HG02970 (cell line): ENCODE results near the gene RAF1.
"Not testable (repeated sequence)": the region's sequence is repeated elsewhere in the genome, so short reads cannot be mapped to it uniquely, and the experiment has no call there.

ENCODE experiments used
- ATAC-seq: cut with Tn5 transposase; IDR thresholded peaks from one replicate; pipeline ENCODE4 v1.9.1; 2021; ENCODE audit warnings: mild to moderate bottlenecking, moderate library complexity, moderate number of reproducible peaks; ENCODE audit not compliant: unreplicated experiment, low FRiP score

The RAF1 gene

DNA sequence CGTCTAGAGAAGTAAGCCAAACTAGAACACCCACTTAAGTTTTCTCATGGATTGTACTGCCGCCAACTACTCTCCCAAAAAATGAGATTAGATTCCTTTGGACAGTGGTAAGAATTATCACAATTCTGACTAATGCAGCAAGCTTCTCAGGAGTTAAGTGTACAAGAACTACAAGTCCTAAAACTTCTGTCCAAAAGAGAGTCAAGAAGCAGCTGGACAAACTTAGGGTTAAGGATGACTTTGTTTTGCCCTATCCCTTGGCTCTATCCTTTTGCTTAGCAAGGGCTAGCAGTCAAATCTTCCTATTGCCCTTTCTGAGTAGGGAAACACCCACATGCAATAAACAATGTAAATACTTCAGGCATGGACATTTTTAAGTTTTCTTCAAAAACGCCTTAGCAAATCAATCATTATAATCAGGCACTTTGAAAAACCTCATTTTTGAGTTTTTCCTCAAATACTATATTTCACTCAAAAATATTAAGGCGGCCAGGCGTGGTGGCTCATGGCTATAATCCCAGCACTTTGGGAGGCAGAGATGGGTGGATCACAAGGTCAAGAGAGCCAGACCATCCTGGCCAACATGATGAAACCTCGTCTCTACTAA lies 19.5 kb downstream of the RAF1 start:
- ATAC-seq = no peak

- no peak for ATAC-seq
Measured at GRCh38 chr3:12643724-12644123, 20.2 kb downstream of the RAF1 start.

DNA sequence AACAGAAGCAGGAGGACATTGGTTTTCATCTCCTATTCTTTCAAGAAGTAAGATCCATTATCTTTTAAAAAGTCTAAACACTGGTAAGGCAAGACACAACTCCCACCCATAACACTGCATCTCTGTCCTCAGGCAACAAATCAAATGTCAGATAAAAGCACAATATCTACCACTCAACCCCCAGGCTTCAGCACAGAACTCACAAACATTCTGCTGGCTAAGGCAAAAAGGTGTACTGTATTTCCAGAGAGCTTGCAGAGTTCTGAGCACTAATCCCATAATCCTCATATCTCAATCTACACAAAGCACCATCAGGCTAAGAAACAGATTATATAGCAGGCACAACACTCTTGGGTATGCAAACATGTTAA lies 20.9 kb downstream of the RAF1 start:
- ATAC-seq = no peak

DNA sequence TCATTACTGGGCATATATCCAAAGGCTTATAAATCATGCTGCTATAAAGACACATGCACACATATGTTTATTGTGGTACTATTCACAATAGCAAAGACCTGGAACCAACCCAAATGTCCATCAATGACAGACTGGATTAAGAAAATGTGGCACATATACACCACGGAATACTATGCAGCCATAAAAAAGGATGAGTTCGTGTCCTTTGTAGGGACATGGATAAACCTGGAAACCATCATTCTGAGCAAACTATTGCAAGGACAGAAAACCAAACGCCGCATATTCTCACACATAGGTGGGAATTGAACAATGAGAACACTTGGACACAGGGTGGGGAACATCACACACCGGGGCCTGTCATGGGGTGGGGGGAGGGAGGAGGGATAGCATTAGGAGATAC lies 23.1 kb downstream of the RAF1 start:
- ATAC-seq = not testable (repeated sequence)

DNA sequence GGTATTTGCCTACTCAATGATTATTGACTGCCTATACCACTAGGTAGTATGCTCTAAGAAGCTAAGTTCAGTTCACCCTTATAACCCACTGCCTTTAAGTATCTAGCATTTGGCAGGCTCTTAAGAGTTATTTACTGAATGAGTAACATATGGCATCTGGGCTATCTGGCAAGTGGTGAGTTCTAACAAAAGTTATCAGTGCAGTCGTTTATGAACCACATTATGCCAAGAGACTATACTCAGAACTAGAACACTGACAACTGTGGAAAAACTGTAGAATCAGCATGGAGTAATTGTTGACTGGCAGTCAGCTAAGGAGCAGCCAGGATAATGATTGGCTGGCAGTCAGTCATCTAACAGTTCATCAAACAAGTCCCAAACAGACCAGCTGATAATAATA lies 25.8 kb downstream of the RAF1 start:
- ATAC-seq = no peak

GRCh38 chr3:12633108-12633507 lies 30.8 kb downstream of the RAF1 start:
- ATAC-seq = no peak

- ATAC-seq = no peak
Measured at GRCh38 chr3:12632523-12632922, 31.4 kb downstream of the RAF1 start.

GRCh38 chr3:12630843-12631242 lies 33.1 kb downstream of the RAF1 start:
- not testable (repeated sequence) for ATAC-seq

- no peak for ATAC-seq
Measured at GRCh38 chr3:12630292-12630691, 33.6 kb downstream of the RAF1 start.

DNA sequence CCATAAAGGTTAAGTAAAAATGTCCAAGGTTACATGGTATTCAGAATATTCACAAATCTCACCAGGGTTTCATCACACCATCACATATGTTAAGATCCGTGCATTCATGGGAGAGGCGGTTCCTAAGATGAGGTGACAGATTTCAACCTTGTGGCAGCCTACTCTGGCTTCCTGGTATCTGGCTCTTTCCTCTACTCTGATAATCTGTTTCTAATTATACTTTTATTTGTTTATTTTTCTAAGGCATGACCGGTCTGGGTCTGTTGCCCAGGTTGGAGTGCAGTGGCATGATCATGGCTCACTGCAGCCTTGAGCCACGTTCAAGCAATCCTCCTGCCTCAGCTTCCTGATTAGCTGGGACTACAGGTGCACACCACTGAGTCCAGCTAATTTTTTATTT lies 34.4 kb downstream of the RAF1 start:
- no peak for ATAC-seq

DNA sequence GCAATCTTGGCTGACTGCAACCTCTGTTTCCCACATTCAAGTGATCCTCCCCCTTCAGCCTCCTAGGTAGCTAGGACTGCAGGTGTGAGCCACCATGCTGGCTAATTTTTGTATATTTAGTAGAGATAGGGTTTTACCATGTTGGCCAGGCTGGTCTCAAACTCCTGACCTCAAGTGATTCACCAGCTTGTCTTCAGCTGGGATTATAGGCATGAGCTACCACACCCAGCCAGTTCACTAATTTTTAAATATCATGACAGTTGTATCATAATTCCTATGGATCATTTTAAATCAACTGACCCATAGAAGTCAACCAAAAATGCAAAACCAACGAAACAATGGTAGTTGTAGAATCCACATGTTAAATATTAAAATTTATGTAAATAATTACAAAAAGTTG lies 35.1 kb downstream of the RAF1 start:
- ATAC-seq = no peak

DNA sequence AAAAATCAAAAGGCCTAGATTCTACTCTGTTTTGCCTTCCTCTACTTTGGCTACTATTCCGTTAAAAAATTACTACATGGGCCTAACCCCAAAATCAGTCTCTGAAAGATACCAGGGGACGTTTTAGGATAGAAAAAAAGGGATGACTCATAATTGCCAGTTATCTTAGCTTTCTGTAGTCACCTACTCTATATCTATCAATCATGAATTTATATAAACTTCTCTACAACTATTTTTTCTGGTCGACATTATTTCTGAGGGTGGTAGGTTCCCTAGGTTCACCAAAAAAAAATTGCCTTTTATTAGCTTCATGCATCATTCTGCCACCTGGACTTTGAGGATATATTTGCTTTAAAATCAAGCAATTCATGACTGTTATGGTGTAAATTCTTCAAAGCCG lies 36.5 kb downstream of the RAF1 start:
- no peak for ATAC-seq

DNA sequence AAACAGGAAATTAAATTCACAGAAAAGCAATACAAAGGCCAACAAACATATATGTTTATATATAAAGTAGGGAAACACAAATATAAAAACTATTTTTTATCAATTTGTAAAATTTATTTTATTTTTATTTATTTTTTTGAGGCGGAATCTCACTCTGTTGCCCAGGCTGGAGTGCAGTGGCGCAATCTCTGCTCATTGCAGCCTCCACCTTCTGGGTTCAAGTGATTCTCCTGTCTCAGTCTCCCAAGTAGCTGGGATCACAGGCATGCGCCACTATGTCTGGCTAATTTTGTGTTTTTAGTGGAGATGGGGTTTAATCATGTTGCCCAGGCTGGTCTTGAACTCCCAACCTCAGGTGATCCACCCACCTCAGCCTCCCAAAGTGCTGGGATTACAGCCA lies 39.0 kb downstream of the RAF1 start:
- ATAC-seq = not testable (repeated sequence)

- no peak for ATAC-seq
Measured at GRCh38 chr3:12624056-12624455, 39.9 kb downstream of the RAF1 start.

DNA sequence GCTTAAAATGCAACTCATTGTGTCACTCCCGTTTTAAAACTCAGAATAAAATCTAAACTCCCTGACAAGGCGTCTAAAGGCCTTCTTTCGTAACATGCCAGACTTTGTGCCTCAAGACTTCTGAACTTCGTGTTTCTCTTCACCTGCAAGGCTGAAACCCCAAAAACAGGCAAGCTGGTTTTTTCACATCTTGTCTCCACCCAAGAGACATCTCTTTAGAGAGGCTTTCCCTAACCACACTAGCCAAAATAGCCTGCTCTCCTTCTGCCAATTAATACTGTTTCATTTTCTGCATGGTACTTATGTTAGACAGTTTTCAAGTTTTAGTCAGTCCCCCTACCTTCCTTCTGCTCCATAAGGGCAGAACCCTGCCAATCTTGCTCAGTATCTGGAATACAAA lies 41.6 kb downstream of the RAF1 start:
- no peak for ATAC-seq

DNA sequence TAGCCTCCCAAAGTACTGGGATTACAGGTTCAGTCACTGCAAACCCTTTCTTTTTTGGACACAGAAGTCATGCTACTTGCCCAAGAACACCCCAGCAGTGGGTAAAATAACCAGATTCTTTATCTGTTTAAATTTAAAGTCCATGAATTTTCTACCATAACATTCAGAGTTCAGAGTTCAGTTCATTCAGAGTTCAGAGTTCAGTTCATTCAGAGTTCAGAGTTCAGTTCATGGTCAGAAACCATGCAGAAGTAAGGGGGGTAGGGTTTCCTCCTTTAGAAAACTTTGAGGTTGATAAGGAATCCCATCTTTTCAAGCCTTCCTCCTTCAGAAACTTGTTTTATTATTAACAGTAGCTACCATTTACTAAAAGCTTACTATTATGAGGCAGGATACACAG lies 43.2 kb downstream of the RAF1 start:
- no peak for ATAC-seq

GRCh38 chr3:12620305-12620704 lies 43.6 kb downstream of the RAF1 start:
- no peak for ATAC-seq

DNA sequence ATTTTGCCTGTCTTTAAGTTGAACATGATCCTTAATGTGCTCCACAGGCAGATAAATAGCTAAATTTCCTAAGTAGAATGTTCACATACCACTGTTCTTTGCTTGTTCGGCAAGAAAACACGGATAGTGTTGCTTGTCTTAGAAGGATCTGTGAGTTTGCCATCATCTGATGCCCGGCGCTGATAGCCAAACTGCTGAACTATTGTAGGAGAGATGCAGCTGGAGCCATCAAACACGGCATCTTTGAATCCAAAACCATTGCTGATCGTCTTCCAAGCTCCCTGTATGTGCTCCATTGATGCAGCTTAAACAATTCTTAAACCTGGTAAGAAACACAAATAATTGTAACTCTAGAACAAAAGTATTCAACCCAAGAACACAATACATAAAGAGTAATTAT lies 45.5 kb downstream of the RAF1 start:
- ATAC-seq = no peak

DNA sequence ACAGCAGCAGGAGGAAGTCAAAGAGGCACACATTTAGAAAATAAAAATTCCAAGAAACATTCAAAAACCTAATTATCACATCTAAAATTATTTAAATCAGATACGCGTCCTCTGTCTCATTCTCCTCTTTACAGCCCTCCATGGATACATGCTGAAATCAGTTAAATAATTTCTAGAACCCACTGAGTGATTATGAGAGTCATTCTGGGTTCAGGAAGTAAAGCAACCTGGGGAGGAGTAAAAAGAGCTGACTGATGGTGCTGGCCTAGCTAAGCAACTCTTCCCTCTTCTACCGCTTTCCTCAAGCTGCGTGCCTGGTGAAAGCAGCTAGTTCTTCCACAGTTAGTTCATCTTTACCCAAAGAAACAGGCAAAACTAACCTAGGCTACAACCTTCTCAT lies 48.7 kb downstream of the RAF1 start:
- ATAC-seq = no peak

GRCh38 chr3:12613250-12613649 lies 50.7 kb downstream of the RAF1 start:
- no peak for ATAC-seq

- ATAC-seq = no peak
Measured at GRCh38 chr3:12612514-12613226, 51.2 kb downstream of the RAF1 start.

DNA sequence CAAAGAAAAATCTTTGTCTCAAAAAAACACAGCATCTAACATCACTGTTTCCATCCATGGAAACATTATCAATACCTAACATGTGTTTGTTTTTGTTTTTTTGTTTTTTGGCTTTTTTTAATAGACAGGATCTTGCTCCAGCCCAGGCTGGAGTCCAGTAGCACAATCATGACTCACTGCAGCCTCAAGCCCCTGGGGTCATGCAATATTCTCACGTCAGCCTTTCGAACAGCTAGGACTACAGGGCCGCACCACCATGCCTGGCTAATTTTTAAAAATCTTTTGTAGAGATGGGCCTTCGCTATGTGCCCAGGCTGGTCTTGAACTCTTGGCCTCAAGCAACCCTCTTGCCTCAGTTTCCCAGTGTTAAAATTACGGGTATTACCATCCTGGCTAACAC lies 52.8 kb downstream of the RAF1 start:
- ATAC-seq = no peak

GRCh38 chr3:12608376-12608775 lies 55.5 kb downstream of the RAF1 start:
- no peak for ATAC-seq
